NCI-H128 (cell line): ENCODE measurements around the gene KIAA1614.

Experiments used
- DNase-seq: peaks from one replicate; lab custom pipeline; 2025; ENCODE audit not compliant: unreplicated experiment; lab: John Stamatoyannopoulos, UW

KIAA1614 gene

DNA sequence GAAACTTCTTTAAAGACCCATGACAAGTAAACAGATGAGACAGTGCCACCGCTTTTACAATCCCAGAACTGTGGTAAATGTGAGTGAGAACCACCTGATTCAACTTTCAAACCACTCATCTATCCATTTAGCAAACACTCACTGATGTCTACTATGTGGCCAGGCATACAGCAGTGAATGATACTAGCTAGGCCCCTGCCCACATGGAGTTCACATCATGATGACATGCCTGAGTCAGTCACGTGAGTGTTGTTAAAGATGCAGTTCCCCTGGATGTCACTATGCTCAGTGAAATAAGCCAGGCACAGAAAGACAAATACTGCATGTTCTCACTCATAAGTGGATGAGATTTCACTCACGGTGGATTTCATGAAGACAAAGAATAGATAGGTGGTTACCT, 81.6 kb downstream of the KIAA1614 start:
- DNase-seq: no peak

DNA sequence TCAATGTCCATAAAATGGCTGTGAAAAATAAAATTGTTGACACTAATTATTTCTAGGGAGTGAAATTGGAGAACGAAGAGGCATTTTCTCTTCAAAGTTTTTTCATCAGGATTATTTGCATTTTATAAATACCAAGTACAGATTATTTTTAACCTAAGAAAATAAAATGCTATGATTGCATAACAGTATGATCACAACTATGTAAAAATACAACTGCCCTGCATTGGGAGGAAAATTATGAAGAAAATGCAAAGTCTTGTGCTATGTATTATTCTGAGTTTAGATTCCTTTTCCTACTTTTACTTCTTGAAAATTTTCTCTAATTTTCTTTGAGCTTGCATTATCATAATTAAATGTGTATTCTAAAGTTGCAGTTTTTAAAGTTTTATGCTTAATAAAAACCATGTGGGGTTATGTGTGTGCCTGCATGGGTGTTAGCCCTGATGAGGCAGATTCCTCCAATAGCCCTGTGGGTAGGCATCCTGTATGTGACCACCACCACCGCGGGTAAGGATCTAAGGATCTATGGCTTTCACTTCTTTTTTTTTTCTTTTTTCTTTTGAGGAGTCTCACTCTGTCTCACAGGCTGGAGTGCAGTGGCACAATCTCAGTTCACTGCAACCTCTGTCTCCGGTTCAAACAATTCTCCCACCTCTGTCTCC, 85.3 kb downstream of the KIAA1614 start:
- no peak for DNase-seq
